ENCODE results near the gene ZBTB17. TPM values are rescaled to one million over a fixed set of nuclear protein-coding genes. Genes with fewer than 3 reads are reported as not detected.
"Not testable (repeated sequence)": the region's sequence is repeated elsewhere in the genome, so short reads cannot be mapped to it uniquely, and the experiment has no call there.

The ZBTB17 gene
- total and polyA plus RNA-seq, 11 donors, result 14.5 to 29.2 (median 22.1) TPM

DNA sequence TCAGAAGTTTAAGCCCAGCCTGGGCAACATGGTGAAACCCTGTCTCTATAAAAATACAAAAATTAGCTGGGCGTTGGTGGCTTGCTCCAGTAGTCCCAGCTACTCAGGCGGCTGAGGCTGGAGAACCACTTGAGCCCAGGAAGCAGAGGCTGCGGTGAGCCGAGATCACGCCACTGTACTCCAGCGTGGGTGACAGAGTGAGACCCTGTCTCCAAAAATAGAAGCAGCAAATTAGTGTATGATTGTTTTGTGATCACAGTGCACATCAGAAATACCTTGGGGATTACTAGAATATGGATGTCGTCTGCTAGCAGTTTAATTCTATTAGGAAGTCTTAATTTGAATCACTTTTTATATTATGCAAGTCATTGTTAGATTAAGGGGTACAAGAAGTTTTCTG lies 59.0 kb downstream of the ZBTB17 start:
- Histone ChIP-seq H3K4me1 (peaks cover 0 to 23% (median 1%) of the 10 kb centered on the region in 12 donors), H3K27ac (peak overlapping the region in 3 of 12 donors; percentile 13 to 40 (median 30)), H3K36me3 (peaks cover 0 to 100% (median 92%) of the 10 kb centered on the region in 9 donors), H3K9me3 (no peaks in the 10 kb centered on the region), H3K4me3 (no peak overlapping the region), H3K27me3 (no peaks in the 10 kb centered on the region)
- DNase-seq (no peak), ATAC-seq (peak in 1 of 4 donors; percentile 54)
- 44 to 68% (median 64%) methylated on average over 7 of the region's 7 CpGs for WGBS, 4 donors
- intact Hi-C loops (cut with DNase I), result loop anchor here in 1 of 10 donors (10.0 kb wide), 1 partner anchor 102 kb away; no protein-coding TSS in a partner anchor
- TF ChIP-seq POLR2A (IDR thresholded peaks at IDR 0.05), result no peak
- TF ChIP-seq, protein P1, sequence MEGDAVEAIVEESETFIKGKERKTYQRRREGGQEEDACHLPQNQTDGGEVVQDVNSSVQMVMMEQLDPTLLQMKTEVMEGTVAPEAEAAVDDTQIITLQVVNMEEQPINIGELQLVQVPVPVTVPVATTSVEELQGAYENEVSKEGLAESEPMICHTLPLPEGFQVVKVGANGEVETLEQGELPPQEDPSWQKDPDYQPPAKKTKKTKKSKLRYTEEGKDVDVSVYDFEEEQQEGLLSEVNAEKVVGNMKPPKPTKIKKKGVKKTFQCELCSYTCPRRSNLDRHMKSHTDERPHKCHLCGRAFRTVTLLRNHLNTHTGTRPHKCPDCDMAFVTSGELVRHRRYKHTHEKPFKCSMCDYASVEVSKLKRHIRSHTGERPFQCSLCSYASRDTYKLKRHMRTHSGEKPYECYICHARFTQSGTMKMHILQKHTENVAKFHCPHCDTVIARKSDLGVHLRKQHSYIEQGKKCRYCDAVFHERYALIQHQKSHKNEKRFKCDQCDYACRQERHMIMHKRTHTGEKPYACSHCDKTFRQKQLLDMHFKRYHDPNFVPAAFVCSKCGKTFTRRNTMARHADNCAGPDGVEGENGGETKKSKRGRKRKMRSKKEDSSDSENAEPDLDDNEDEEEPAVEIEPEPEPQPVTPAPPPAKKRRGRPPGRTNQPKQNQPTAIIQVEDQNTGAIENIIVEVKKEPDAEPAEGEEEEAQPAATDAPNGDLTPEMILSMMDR (IDR thresholded peaks at IDR 0.05), result no peak

DNA sequence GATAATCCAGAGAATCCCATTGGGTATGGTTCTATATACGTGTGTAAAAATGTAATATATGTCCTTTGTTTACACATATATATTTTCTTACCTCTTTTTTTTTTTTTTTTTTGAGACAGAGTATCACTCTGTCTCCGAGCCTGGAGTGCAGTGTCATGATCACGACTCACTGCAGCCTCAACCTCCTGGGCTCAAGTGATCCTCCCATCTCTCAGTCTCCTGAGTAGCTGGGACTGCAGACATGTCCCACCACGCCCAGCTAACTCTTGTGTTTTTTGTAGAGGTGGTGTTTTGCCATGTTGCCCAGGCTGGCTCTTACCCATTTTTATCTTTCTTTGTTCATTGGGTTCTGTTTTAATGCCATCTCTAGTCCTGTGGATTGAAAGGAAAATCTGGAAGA lies 59.5 kb downstream of the ZBTB17 start:
- H3K27ac ChIP-seq, result peak overlapping the region in 4 of 12 donors; percentile 11 to 50 (median 26)
- intact Hi-C loops (cut with DNase I), result loop anchor here in 1 of 10 donors (10.0 kb wide), 1 partner anchor 102 kb away; no protein-coding TSS in a partner anchor
- no peaks in the 10 kb centered on the region for H3K9me3 ChIP-seq
- peak overlapping the region in 1 of 12 donors; percentile 13 for H3K4me3 ChIP-seq
- DNase-seq, result no peak
- peaks cover 0 to 100% (median 92%) of the 10 kb centered on the region in 9 donors for H3K36me3 ChIP-seq
- H3K27me3 ChIP-seq, result no peaks in the 10 kb centered on the region
- H3K4me1 ChIP-seq, result peaks cover 0 to 23% (median 1%) of the 10 kb centered on the region in 12 donors
- no peak for TF ChIP-seq POLR2A (IDR thresholded peaks at IDR 0.05)
- TF ChIP-seq, protein P1 (IDR thresholded peaks at IDR 0.05), result no peak
- WGBS, 4 donors, result 76 to 85% (median 83%) methylated on average over 4 of the region's 4 CpGs
- ATAC-seq, result no peak

DNA sequence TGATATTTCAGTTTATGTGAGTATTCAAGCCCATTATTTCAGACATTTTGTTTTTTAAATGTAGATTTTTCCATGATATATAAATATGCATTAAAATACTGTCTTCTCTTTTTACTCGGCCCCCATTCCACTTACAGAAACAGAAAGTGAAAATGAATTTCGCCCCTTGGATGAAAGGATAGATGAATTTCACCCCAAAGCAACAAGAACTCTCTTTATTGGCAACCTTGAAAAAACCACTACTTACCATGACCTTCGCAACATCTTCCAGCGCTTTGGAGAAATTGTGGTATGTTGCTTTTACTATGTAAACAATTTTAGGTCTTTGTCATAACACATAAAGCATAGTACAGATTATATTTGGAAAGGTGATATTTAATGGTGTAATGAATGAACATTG lies 59.9 kb downstream of the ZBTB17 start:
- DNase-seq, result no peak
- Histone ChIP-seq H3K27ac (peak overlapping the region in 1 of 12 donors; percentile 50), H3K4me1 (peaks cover 0 to 23% (median 1%) of the 10 kb centered on the region in 12 donors), H3K36me3 (peaks cover 0 to 100% (median 92%) of the 10 kb centered on the region in 9 donors), H3K4me3 (peak overlapping the region in 1 of 12 donors; percentile 13), H3K27me3 (no peaks in the 10 kb centered on the region), H3K9me3 (no peaks in the 10 kb centered on the region)
- no peak for ATAC-seq
- intact Hi-C loops (cut with DNase I), result loop anchor here in 1 of 10 donors (10.0 kb wide), 1 partner anchor 101 kb away; no protein-coding TSS in a partner anchor
- TF ChIP-seq, protein P1 (IDR thresholded peaks at IDR 0.05), result no peak
- no peak for TF ChIP-seq POLR2A (IDR thresholded peaks at IDR 0.05)
- 81 to 89% (median 83%) methylated on average over 4 of the region's 4 CpGs for WGBS, 4 donors

DNA sequence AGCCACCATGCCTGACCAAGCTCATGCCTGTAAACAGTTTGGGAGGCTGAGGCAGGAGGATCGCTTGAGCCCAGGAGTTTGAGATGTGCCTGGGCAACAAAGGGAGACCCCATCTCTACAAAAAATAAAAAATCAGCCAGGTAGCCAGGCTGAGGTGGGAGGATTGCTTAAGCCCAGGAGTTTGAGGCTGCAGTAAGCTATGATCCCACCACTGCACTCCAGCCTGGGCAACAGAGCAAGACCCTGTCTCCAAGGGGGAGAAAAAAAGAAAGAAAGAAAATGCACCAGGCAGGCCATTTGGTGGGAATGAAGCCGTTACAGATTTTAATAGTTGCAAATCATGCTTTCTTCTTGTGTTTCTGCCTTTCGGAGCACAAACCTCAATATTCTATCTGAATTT lies 62.3 kb downstream of the ZBTB17 start:
- not testable (repeated sequence) for H3K27me3 ChIP-seq, H3K9me3 ChIP-seq, ATAC-seq, DNase-seq, H3K27ac ChIP-seq, H3K4me3 ChIP-seq
- intact Hi-C loops (cut with DNase I), result loop anchor here in 1 of 10 donors (10.0 kb wide), 1 partner anchor 99 kb away; no protein-coding TSS in a partner anchor
- H3K4me1 ChIP-seq, result peaks cover 0 to 23% (median 3%) of the 10 kb centered on the region in 12 donors
- peaks cover 0 to 99% (median 91%) of the 10 kb centered on the region in 9 donors for H3K36me3 ChIP-seq
- 94 to 99% (median 97%) methylated on average over 3 of the region's 3 CpGs for WGBS, 4 donors

All from heart left ventricle (tissue), 16 donors.